ENCODE data around the gene ELAVL4.

- no peak for TF ChIP-seq EZH2 (IDR thresholded peaks at IDR 0.05; ENCODE audit: low read length, missing control alignments)
- TF ChIP-seq CTCF (conservative IDR thresholded peaks at IDR 0.05 in 1 of 2, IDR thresholded peaks at IDR 0.05 in 1 of 2; ENCODE audit: low read depth in 1 of 2, low read length in 2 of 2) = no peak
Observed at GRCh38 chr1:50123071-50123470, 14.4 kb downstream of the ELAVL4 start.
